Measurements from ENCODE around the gene PRUNE2.
"Not testable (repeated sequence)": the region's sequence is repeated elsewhere in the genome, so short reads cannot be mapped to it uniquely, and the experiment has no call there.

PRUNE2 gene

DNA sequence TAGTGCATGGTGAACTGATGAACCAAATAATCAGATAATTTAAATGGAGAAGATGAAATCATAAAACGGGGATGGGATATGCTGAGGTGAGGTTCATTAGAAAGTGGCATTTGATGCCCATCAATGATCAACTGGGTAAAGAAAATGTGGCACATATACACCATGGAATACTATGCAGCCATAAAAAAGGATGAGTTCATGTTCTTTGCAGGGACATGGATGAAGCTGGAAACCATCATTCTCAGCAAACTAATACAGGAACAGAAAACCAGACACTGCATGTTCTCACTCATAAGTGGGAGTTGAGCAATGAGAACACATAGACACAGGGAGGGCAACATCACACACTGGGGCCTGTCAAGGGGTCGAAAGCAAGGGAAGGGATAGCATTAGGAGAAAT is 47.7 kb downstream of the PRUNE2 start:
- not testable (repeated sequence) for FAIRE-seq

DNA sequence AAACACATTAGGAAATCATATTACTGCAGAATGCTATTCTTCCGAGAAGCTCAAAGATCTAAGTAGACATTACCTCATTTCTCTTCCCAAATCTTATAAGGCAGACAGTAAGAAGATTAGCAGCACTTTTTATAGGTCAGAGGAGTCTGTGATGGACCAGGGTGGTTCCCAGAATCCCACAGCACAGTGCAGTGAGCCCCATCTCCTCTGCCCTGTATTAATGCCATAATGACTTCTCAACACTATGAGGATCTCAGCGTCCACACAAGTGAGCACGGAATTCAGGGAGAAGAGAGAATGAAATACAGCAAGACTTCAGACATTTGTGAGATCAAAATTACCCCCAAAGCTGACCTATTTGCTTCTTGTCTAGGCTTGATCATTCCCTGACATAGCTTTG is 49.9 kb downstream of the PRUNE2 start:
- no peak for FAIRE-seq

DNA sequence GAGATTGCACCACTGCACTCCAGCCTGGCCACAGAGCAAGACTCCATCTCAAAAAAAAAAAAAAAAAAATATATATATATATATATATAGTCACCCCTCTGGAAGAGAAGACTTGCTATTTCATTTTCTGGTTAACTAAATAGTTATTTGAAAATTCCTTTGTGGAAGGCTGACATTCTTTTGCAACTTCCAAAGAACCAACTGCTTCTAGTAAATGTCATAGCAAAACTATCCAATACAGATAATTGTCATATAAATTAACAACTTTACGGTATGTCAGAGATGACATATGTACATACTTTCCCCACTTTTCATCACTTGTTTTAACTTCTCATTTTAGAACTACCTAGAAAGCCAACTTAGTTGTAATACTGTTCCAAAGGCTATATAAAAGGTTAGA is 50.9 kb downstream of the PRUNE2 start:
- FAIRE-seq, result no peak

GRCh38 chr9:76852026-76852425 is 53.9 kb downstream of the PRUNE2 start:
- no peak for FAIRE-seq

DNA sequence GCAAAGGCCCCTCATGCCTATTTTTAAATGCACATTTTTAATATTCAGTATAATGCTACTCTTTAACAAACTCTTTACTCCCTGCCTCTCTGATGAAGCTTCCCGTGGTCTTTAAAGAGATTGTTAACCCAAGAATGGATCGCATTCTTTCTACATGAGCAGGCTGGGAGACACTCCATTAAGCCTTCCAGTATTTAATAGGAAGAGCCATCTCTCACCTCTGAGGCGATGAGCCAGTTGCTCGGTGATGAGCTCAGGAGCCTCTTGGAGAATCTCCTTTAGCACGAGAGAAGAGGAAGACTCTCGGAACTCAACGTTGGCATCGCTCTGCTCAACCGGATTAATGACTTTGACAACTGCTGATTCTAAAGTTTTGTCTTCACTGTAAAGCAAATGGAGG is 59.6 kb downstream of the PRUNE2 start:
- FAIRE-seq, result no peak

GRCh38 chr9:76845254-76845653 is 60.7 kb downstream of the PRUNE2 start:
- no peak for FAIRE-seq

GRCh38 chr9:76835571-76836283 is 70.2 kb downstream of the PRUNE2 start:
- peak; percentile 72 for FAIRE-seq

GRCh38 chr9:76828447-76828846 is 77.5 kb downstream of the PRUNE2 start:
- no peak for FAIRE-seq

- FAIRE-seq, result no peak
These were observed 78.4 kb downstream of the PRUNE2 start for GRCh38 chr9:76827296-76828080.

- FAIRE-seq, result no peak
These were observed 85.5 kb downstream of the PRUNE2 start for GRCh38 chr9:76820431-76820830.

GRCh38 chr9:76818271-76818670 is 87.6 kb downstream of the PRUNE2 start:
- FAIRE-seq, result no peak

DNA sequence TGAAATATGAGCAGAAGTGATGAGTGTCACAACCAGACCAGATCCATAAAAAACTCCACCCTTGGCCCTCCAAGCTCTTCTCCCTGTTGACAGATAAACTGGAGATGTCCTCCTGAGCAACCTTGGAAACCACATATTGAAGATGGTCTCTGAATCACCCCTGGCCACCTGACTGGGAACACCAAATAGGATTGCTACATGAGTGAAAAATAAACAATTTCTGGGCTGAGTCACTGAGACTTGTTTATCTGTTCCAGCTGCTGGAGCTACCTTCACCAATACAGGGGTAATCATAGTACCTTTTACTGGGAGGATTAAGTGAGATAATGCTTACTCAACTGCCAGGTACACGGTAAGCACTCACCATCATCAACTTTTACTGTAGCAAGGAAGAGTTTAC is 88.4 kb downstream of the PRUNE2 start:
- no peak for FAIRE-seq

DNA sequence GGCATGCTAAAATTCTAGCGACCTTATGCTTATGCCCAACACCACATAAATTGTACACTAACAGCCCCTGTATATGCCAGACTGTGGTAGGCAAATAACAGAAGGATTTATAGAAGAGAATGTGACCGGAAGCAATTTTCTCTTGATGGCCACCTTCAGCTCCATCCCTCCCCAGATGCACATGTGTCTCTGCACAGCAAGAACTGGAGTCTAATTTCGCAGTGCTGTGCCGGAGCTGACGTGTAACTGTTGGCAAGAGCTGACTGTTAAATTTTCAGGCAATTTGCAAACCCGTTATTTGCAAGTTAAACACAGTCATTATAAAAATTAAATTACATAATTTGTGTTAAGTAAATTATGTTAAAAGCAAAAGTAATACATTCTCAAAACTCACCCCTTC is 93.3 kb downstream of the PRUNE2 start:
- FAIRE-seq, result no peak

DNA sequence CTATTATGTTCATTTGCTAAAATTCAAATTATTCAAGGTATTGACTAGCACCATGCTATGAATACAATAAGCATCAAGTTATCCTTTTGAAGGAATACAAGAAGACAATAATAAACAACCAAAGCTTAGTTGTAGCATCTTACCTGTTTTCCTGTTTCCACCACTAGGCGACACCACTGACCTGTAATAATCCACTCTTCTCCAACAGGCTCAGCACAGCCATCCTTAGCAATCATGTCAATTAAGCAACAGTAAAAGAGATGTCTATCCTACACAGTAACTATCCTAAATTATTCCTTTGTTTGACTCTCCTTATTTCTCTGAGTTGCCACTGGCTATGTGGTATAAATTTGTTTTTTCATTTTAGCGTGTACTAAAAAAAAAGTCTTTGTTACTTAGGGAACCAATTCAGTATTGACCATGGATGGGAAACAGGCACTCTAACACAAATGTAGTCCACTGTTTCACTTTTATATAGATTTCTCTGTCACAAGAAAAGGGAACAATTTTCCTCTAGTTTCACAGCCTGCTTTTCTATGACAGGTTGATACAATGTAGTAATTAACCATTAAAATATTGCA is 95.4 kb downstream of the PRUNE2 start:
- peak; percentile 89 for FAIRE-seq

GRCh38 chr9:76808636-76809035 is 97.3 kb downstream of the PRUNE2 start:
- no peak for FAIRE-seq

- no peak for FAIRE-seq
These were observed 102.2 kb downstream of the PRUNE2 start for GRCh38 chr9:76803762-76804161.

GRCh38 chr9:76803083-76803482 is 102.8 kb downstream of the PRUNE2 start:
- FAIRE-seq, result no peak

- no peak for FAIRE-seq
These were observed 105.0 kb downstream of the PRUNE2 start for GRCh38 chr9:76800901-76801300.

GRCh38 chr9:76799473-76799872 is 106.4 kb downstream of the PRUNE2 start:
- FAIRE-seq, result no peak

DNA sequence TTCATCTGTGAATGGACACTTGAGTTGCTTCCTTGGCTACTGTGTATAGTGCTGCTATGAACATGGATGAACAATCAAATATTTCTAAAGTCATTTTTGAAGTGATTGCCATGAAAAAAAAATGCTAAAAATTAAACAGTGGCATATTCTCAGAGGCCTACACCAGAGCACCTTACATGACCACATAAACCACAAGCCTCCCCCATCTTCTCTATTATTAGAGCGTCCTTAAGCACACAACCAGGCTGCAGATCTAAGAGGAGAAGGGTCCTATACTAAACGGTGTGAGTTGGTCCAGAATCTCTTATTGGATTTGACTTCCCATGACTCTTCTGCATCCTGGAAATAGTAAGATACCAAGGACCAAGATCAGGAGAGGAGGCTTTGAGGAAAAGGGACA is 107.4 kb downstream of the PRUNE2 start:
- FAIRE-seq, result no peak

DNA sequence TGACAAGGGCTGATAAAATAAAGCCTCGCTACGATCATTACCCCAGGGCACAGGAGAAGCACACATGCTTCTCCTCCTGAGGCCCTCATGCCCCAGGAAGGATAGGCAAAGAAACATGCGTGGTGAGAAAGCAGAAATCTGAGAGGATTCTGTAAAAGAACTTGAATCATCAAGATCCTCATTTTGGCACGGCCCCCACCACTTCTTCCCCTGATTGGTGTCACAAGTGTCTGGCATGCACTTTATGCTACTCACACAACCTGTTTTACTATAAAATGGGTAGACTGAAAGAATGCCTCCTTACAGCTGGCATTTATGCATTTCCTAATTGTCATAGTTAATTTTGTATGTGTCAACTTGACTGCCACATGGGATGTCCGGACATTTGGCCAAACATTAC is 109.6 kb downstream of the PRUNE2 start:
- FAIRE-seq, result no peak

- no peak for FAIRE-seq
These were observed 112.0 kb downstream of the PRUNE2 start for GRCh38 chr9:76793784-76794431.

DNA sequence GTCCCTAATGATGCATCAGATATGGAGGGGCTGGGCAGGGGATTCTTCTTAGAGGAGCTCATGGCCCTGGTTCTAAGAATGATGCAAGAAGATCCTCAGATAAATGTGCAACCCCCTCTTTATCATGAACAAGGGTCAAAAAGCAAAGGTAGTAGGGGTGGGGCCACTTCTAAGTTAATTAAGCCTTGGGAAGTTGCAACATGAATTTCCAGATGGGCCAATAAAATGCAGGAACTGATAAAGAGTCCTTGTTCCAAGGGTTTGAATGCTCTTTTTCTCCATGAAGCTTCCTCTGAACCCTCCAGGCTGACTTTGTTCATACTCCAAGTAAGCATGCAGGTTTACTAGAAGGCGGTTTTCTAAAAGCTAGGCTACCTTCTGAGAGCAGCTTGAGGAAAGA is 116.1 kb downstream of the PRUNE2 start:
- no peak for FAIRE-seq

DNA sequence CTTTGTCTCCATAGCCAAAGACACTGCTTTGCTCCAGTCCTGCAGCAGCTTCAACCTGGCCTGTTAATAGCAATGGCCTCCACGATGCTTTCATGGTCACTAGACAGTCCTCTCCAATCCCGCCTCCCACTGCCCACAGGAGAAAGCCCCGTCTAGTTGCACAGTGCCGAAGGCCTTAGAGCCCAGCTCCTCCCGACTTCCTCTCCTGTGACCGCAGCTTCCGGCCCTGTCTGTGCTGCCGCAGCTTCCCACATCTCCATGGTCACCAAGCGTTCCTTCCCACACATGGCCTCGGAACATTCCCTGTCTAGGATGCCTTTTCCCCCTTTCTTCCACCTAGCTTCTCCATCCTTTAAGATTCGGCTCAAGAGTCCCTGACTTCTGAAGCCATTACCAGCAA is 118.2 kb downstream of the PRUNE2 start:
- no peak for FAIRE-seq
